ENCODE measurements around the gene NELFCD. TPM values are rescaled to one million over a fixed set of nuclear protein-coding genes. Genes with fewer than 3 reads are reported as not detected.

The NELFCD gene
- total and polyA plus RNA-seq, 9 of the 15 experiments (the other 6 are each of a cell fraction or from before 2014, with no cell fraction given): 11.7 to 163 (median 96.5) TPM

- peak; percentile 78 for TF ChIP-seq MTA3 (IDR thresholded peaks at IDR 0.05; ENCODE audit: borderline replicate concordance)
- no peak for TF ChIP-seq GTF2B (IDR thresholded peaks at IDR 0.05; ENCODE audit: extremely low read depth, insufficient read length)
- no peak for TF ChIP-seq SMARCA5 (IDR thresholded peaks at IDR 0.05)
- TF ChIP-seq SNIP1 (IDR thresholded peaks at IDR 0.05; ENCODE audit: low read depth): no peak
- TF ChIP-seq ZNF24 (IDR thresholded peaks at IDR 0.05): no peak
- TF ChIP-seq SUPT5H (IDR thresholded peaks at IDR 0.05): peak; percentile 93
- 0 out of 2 replicates have a peak, but pooled peaks have one; percentile 55 for TF ChIP-seq STAT5B (CRISPR knock-in tag; IDR thresholded peaks at IDR 0.05)
- no peak for TF ChIP-seq NFIX (CRISPR knock-in tag; IDR thresholded peaks at IDR 0.05; ENCODE audit: low read depth)
- TF ChIP-seq RREB1 (CRISPR knock-in tag; IDR thresholded peaks at IDR 0.05): peak; percentile 98
- no peak for TF ChIP-seq PPARD (CRISPR knock-in tag; IDR thresholded peaks at IDR 0.05)
- no peak for TF ChIP-seq MBD1 (CRISPR knock-in tag; IDR thresholded peaks at IDR 0.05)
- TF ChIP-seq ARID3B (CRISPR knock-in tag; IDR thresholded peaks at IDR 0.05; ENCODE audit: borderline replicate concordance): peak; percentile 86; the same call in 1 of the 2 replicates
- TF ChIP-seq KLF1 (tag; IDR thresholded peaks at IDR 0.05): peak; percentile 86
- TF ChIP-seq RBM34 (IDR thresholded peaks at IDR 0.05; ENCODE audit: borderline replicate concordance, insufficient read depth, low read length): no peak; the same call in 1 of the 2 replicates
- no peak for TF ChIP-seq IRF1 (CRISPR knock-in tag; IDR thresholded peaks at IDR 0.05; ENCODE audit: borderline replicate concordance)
- peak; percentile 97 for TF ChIP-seq DMBX1 (CRISPR knock-in tag; IDR thresholded peaks at IDR 0.05; ENCODE audit: borderline replicate concordance)
Observed at GRCh38 chr20:59032023-59032712, 51.1 kb downstream of the NELFCD start, which contains the start of gene ATP5F1E (continued).
